Measurements from ENCODE around the gene WDR46.
"Not testable (repeated sequence)": the region's sequence is repeated elsewhere in the genome, so short reads cannot be mapped to it uniquely, and the experiment has no call there.

The WDR46 gene

GRCh38 chr6:33272275-33273128, 16.5 kb downstream of the WDR46 start:
- peaks cover 13% of the 10 kb centered on the region for H3K4me1 ChIP-seq (ENCODE audit: insufficient read depth, low read length)
- H3K36me3 ChIP-seq (ENCODE audit: insufficient read depth, low read depth, low read length): peaks cover 69% of the 10 kb centered on the region
- peak overlapping the region; percentile 94 for H3K4me3 ChIP-seq (ENCODE audit: low read length)
- no peaks in the 10 kb centered on the region for H3K27me3 ChIP-seq (ENCODE audit: insufficient read depth, low read length)
- H3K9ac ChIP-seq (ENCODE audit: low read depth, low read length): peak overlapping the region; percentile 98
- H3K27ac ChIP-seq (ENCODE audit: low read length): peak overlapping the region; percentile 98
- no peaks in the 10 kb centered on the region for H3K9me3 ChIP-seq (ENCODE audit: insufficient read depth, low read depth, low read length)

GRCh38 chr6:33271468-33272274, 17.4 kb downstream of the WDR46 start, which contains the start of the genes RPS18 and VPS52:
Gene RPS18, plus strand, starts transcription at chr6:33272075. Its CDS starts 45 bp downstream, at chr6:33272120.
Gene VPS52, minus strand, starts transcription at chr6:33271876. Its CDS starts 201 bp downstream, at chr6:33271675.
- no peaks in the 10 kb centered on the region for H3K9me3 ChIP-seq (ENCODE audit: insufficient read depth, low read depth, low read length)
- peak within 1 kb of the TSS; percentile 98 for H3K27ac ChIP-seq (ENCODE audit: low read length)
- no peaks in the 10 kb centered on the region for H3K27me3 ChIP-seq (ENCODE audit: insufficient read depth, low read length)
- H3K4me1 ChIP-seq (ENCODE audit: insufficient read depth, low read length): peaks cover 13% of the 10 kb centered on the region
- peaks cover 76% of the 10 kb centered on the region for H3K36me3 ChIP-seq (ENCODE audit: insufficient read depth, low read depth, low read length)
- peak within 1 kb of the TSS; percentile 98 for H3K9ac ChIP-seq (ENCODE audit: low read depth, low read length)
- peak within 1 kb of the TSS; percentile 94 for H3K4me3 ChIP-seq (ENCODE audit: low read length)

GRCh38 chr6:33271117-33271467, 17.9 kb downstream of the WDR46 start:
- Histone ChIP-seq H3K4me1 (ENCODE audit: insufficient read depth, low read length) (peaks cover 10% of the 10 kb centered on the region), H3K27me3 (ENCODE audit: insufficient read depth, low read length) (no peaks in the 10 kb centered on the region), H3K9me3 (ENCODE audit: insufficient read depth, low read depth, low read length) (no peaks in the 10 kb centered on the region), H3K36me3 (ENCODE audit: insufficient read depth, low read depth, low read length) (peaks cover 76% of the 10 kb centered on the region), H3K4me3 (ENCODE audit: low read length) (peak overlapping the region; percentile 94), H3K27ac (ENCODE audit: low read length) (peak overlapping the region; percentile 98), H3K9ac (ENCODE audit: low read depth, low read length) (peak overlapping the region; percentile 98)

- H3K36me3 ChIP-seq (ENCODE audit: insufficient read depth, low read depth, low read length): peaks cover 74% of the 10 kb centered on the region
- no peaks in the 10 kb centered on the region for H3K4me1 ChIP-seq (ENCODE audit: insufficient read depth, low read length)
- no peaks in the 10 kb centered on the region for H3K27me3 ChIP-seq (ENCODE audit: insufficient read depth, low read length)
- H3K9me3 ChIP-seq (ENCODE audit: insufficient read depth, low read depth, low read length): no peaks in the 10 kb centered on the region
- no peak overlapping the region for H3K9ac ChIP-seq (ENCODE audit: low read depth, low read length)
- H3K27ac ChIP-seq (ENCODE audit: low read length): no peak overlapping the region
- H3K4me3 ChIP-seq (ENCODE audit: low read length): no peak overlapping the region
These were observed 25.0 kb downstream of the WDR46 start for GRCh38 chr6:33264015-33264414.

- H3K27me3 ChIP-seq (ENCODE audit: insufficient read depth, low read length); H3K4me1 ChIP-seq (ENCODE audit: insufficient read depth, low read length); H3K9me3 ChIP-seq (ENCODE audit: insufficient read depth, low read depth, low read length); H3K4me3 ChIP-seq (ENCODE audit: low read length); H3K9ac ChIP-seq (ENCODE audit: low read depth, low read length); H3K27ac ChIP-seq (ENCODE audit: low read length): not testable (repeated sequence)
- H3K36me3 ChIP-seq (ENCODE audit: insufficient read depth, low read depth, low read length): peaks cover 61% of the 10 kb centered on the region
These were observed 26.5 kb downstream of the WDR46 start for GRCh38 chr6:33262490-33262889.

- no peak overlapping the region for H3K4me3 ChIP-seq (ENCODE audit: low read length)
- no peak overlapping the region for H3K9ac ChIP-seq (ENCODE audit: low read depth, low read length)
- no peaks in the 10 kb centered on the region for H3K9me3 ChIP-seq (ENCODE audit: insufficient read depth, low read depth, low read length)
- no peak overlapping the region for H3K27ac ChIP-seq (ENCODE audit: low read length)
- no peaks in the 10 kb centered on the region for H3K27me3 ChIP-seq (ENCODE audit: insufficient read depth, low read length)
- no peaks in the 10 kb centered on the region for H3K4me1 ChIP-seq (ENCODE audit: insufficient read depth, low read length)
- H3K36me3 ChIP-seq (ENCODE audit: insufficient read depth, low read depth, low read length): peaks cover 33% of the 10 kb centered on the region
These were observed 30.0 kb downstream of the WDR46 start for GRCh38 chr6:33259032-33259431.

GRCh38 chr6:33254591-33254990, 34.4 kb downstream of the WDR46 start:
- H3K9ac ChIP-seq (ENCODE audit: low read depth, low read length): no peak overlapping the region
- H3K27me3 ChIP-seq (ENCODE audit: insufficient read depth, low read length): no peaks in the 10 kb centered on the region
- no peaks in the 10 kb centered on the region for H3K9me3 ChIP-seq (ENCODE audit: insufficient read depth, low read depth, low read length)
- H3K36me3 ChIP-seq (ENCODE audit: insufficient read depth, low read depth, low read length): peaks cover 19% of the 10 kb centered on the region
- peaks cover 3% of the 10 kb centered on the region; the same call in 1 of the 2 replicates for H3K4me1 ChIP-seq (ENCODE audit: insufficient read depth, low read length)
- no peak overlapping the region for H3K27ac ChIP-seq (ENCODE audit: low read length)
- no peak overlapping the region for H3K4me3 ChIP-seq (ENCODE audit: low read length)

GRCh38 chr6:33252759-33253158, 36.3 kb downstream of the WDR46 start:
- H3K9ac ChIP-seq (ENCODE audit: low read depth, low read length): no peak overlapping the region
- H3K27me3 ChIP-seq (ENCODE audit: insufficient read depth, low read length): peaks cover 12% of the 10 kb centered on the region
- no peak overlapping the region for H3K4me3 ChIP-seq (ENCODE audit: low read length)
- H3K9me3 ChIP-seq (ENCODE audit: insufficient read depth, low read depth, low read length): no peaks in the 10 kb centered on the region
- H3K27ac ChIP-seq (ENCODE audit: low read length): no peak overlapping the region
- peaks cover 7% of the 10 kb centered on the region; the same call in 1 of the 2 replicates for H3K4me1 ChIP-seq (ENCODE audit: insufficient read depth, low read length)
- peaks cover 10% of the 10 kb centered on the region for H3K36me3 ChIP-seq (ENCODE audit: insufficient read depth, low read depth, low read length)

GRCh38 chr6:33251395-33252012, 37.5 kb downstream of the WDR46 start:
- Histone ChIP-seq H3K27ac (ENCODE audit: low read length) (no peak overlapping the region), H3K9ac (ENCODE audit: low read depth, low read length) (no peak overlapping the region)

GRCh38 chr6:33250731-33251130, 38.3 kb downstream of the WDR46 start:
- Histone ChIP-seq H3K27ac (ENCODE audit: low read length) (no peak overlapping the region), H3K9me3 (ENCODE audit: insufficient read depth, low read depth, low read length) (no peaks in the 10 kb centered on the region), H3K4me3 (ENCODE audit: low read length) (no peak overlapping the region), H3K36me3 (ENCODE audit: insufficient read depth, low read depth, low read length) (peaks cover 10% of the 10 kb centered on the region), H3K9ac (ENCODE audit: low read depth, low read length) (no peak overlapping the region), H3K4me1 (ENCODE audit: insufficient read depth, low read length) (peaks cover 7% of the 10 kb centered on the region; the same call in 1 of the 2 replicates), H3K27me3 (ENCODE audit: insufficient read depth, low read length) (peaks cover 33% of the 10 kb centered on the region)

More at GRCh38 chr6:33251395-33252012, 37.5 kb downstream of the WDR46 start:
- H3K4me1 ChIP-seq (ENCODE audit: insufficient read depth, low read length): peaks cover 7% of the 10 kb centered on the region; the same call in 1 of the 2 replicates
- peaks cover 10% of the 10 kb centered on the region for H3K36me3 ChIP-seq (ENCODE audit: insufficient read depth, low read depth, low read length)
- H3K4me3 ChIP-seq (ENCODE audit: low read length): no peak overlapping the region
- H3K27me3 ChIP-seq (ENCODE audit: insufficient read depth, low read length): peaks cover 25% of the 10 kb centered on the region
- H3K9me3 ChIP-seq (ENCODE audit: insufficient read depth, low read depth, low read length): no peaks in the 10 kb centered on the region
